ENCODE results near the gene PGBD1. TPM values are rescaled to one million over a fixed set of nuclear protein-coding genes. Genes with fewer than 3 reads are reported as not detected.

The PGBD1 gene
- total RNA-seq, 1 experiment from 2014 or later, result 9.0 TPM

DNA sequence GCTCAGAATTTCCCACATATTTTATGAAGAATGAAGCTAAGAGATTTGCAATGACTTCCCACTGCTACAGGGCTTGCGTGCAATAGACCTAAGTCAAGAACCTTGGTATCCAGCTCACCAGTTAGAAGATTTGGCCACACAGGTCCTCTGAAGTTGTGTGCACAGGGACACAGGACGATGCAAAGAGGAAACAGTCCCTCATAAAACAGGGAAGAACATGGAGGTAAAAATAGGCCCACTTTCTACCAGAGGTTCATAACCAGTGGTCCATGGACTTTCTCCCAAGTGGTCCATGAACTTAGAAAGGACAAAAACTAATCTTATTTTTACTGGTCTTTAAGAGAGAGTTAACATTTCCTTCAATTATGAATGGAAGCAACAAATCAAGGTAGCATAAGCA lies 30.6 kb upstream of the PGBD1 start:
- Histone ChIP-seq H3K9me3 (ENCODE audit: low read length) (no peaks in the 10 kb centered on the region), H3K9ac (ENCODE audit: low read length) (peak overlapping the region; percentile 79; the same call in 1 of the 2 replicates), H3K4me2 (ENCODE audit: low read length) (peak overlapping the region; percentile 87), H3K4me3 (ENCODE audit: low read length) (peak overlapping the region; percentile 93), H3F3A (ENCODE audit: low read length, unreplicated experiment) (no peaks in the 10 kb centered on the region), H4K20me1 (ENCODE audit: low read length) (no peaks in the 10 kb centered on the region), H3K36me3 (ENCODE audit: low read depth, low read length) (0 out of 2 replicates have a peak, but pooled peaks cover 6% of the 10 kb centered on the region), H3K4me1 (ENCODE audit: insufficient read depth, low read length) (peaks cover 12% of the 10 kb centered on the region), H2AFZ (ENCODE audit: low read length) (0 out of 2 replicates have a peak overlapping the region, but pooled peaks have one; percentile 31), H3K79me2 (ENCODE audit: low read length) (peaks cover 19% of the 10 kb centered on the region), H3K9me2 (replicated peaks; ENCODE audit: low read length) (no peaks in the 10 kb centered on the region), H3K27ac (ENCODE audit: low read length) (no peak overlapping the region), H3K27me3 (ENCODE audit: low read length) (no peaks in the 10 kb centered on the region)
- intact Hi-C loops (cut with micrococcal nuclease), result no loop called here
- TF ChIP-seq, protein P1, sequence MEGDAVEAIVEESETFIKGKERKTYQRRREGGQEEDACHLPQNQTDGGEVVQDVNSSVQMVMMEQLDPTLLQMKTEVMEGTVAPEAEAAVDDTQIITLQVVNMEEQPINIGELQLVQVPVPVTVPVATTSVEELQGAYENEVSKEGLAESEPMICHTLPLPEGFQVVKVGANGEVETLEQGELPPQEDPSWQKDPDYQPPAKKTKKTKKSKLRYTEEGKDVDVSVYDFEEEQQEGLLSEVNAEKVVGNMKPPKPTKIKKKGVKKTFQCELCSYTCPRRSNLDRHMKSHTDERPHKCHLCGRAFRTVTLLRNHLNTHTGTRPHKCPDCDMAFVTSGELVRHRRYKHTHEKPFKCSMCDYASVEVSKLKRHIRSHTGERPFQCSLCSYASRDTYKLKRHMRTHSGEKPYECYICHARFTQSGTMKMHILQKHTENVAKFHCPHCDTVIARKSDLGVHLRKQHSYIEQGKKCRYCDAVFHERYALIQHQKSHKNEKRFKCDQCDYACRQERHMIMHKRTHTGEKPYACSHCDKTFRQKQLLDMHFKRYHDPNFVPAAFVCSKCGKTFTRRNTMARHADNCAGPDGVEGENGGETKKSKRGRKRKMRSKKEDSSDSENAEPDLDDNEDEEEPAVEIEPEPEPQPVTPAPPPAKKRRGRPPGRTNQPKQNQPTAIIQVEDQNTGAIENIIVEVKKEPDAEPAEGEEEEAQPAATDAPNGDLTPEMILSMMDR (conservative IDR thresholded peaks at IDR 0.05; ENCODE audit: low read depth, low read length), result no peak
- TF ChIP-seq EZH2phosphoT487 (IDR thresholded peaks at IDR 0.05; ENCODE audit: borderline replicate concordance, low read length) (no peak), EZH2 (IDR thresholded peaks at IDR 0.05; ENCODE audit: low read length, unreplicated experiment) (no peak)
- ATAC-seq, result no peak
- no TSS peak for BruUV-seq (replicated peaks)
- DNase-seq, result no peak
- ChIA-PET POLR2A (ENCODE audit: unreplicated experiment) (no interaction called here), CTCF (no interaction called here)

GRCh38 chr6:28251661-28252008 lies 29.7 kb upstream of the PGBD1 start:
- peak overlapping the region; percentile 79 for H3K9ac ChIP-seq (ENCODE audit: low read length)
- POLR2A ChIA-PET (ENCODE audit: unreplicated experiment), result interaction anchor here (0.6 to 1.0 kb wide), 3 partner anchors 18 to 115 kb away, joined by 3 to 4 read pairs (median 3); partner anchors contain the start of gene PGBD1
- H3K27me3 ChIP-seq (ENCODE audit: low read length), result no peaks in the 10 kb centered on the region
- CTCF ChIA-PET, result no interaction called here
- H3K4me1 ChIP-seq (ENCODE audit: insufficient read depth, low read length), result peaks cover 12% of the 10 kb centered on the region
- DNase-seq (peak; percentile 17), ATAC-seq (peak; percentile 51)
- H3K9me2 ChIP-seq (replicated peaks; ENCODE audit: low read length), result no peaks in the 10 kb centered on the region
- H3K4me2 ChIP-seq (ENCODE audit: low read length), result peak overlapping the region; percentile 87
- H3F3A ChIP-seq (ENCODE audit: low read length, unreplicated experiment), result no peaks in the 10 kb centered on the region
- TSS peak; percentile 65 for BruUV-seq (replicated peaks)
- H3K36me3 ChIP-seq (ENCODE audit: low read depth, low read length), result 0 out of 2 replicates have a peak, but pooled peaks cover 1% of the 10 kb centered on the region
- H2AFZ ChIP-seq (ENCODE audit: low read length), result peak overlapping the region; percentile 96
- H3K4me3 ChIP-seq (ENCODE audit: low read length), result peak overlapping the region; percentile 93
- TF ChIP-seq EZH2 (IDR thresholded peaks at IDR 0.05; ENCODE audit: low read length, unreplicated experiment) (no peak), EZH2phosphoT487 (IDR thresholded peaks at IDR 0.05; ENCODE audit: borderline replicate concordance, low read length) (no peak)
- TF ChIP-seq, protein P1 (conservative IDR thresholded peaks at IDR 0.05; ENCODE audit: low read depth, low read length), result no peak
- H3K27ac ChIP-seq (ENCODE audit: low read length), result 0 out of 2 replicates have a peak overlapping the region, but pooled peaks have one; percentile 4
- H3K9me3 ChIP-seq (ENCODE audit: low read length), result no peaks in the 10 kb centered on the region
- no peaks in the 10 kb centered on the region for H4K20me1 ChIP-seq (ENCODE audit: low read length)
- peaks cover 19% of the 10 kb centered on the region for H3K79me2 ChIP-seq (ENCODE audit: low read length)
- intact Hi-C loops (cut with micrococcal nuclease), result loop anchor here (1.0 kb wide), 4 partner anchors 16 to 110 kb away; partner anchors contain the start of genes ZKSCAN8, ZSCAN26 and ZSCAN9
